Testis (tissue), 2 donors: Measurements from ENCODE around the gene MLYCD.

Experiments used
- CTCF ChIP-seq, 3 experiments: fragments of 450-650 bp in 2 of 3; fragments of 200-600 bp in 1 of 3; sonication (generic) in 1 of 3; IDR thresholded peaks; one replicate each; pipeline ENCODE4 v1.5.1; 2016 to 2019; ENCODE audit warnings: antibody characterized with exemption in 3 of 3, mild to moderate bottlenecking in 2 of 3, moderate library complexity in 1 of 3
- POLR2A ChIP-seq: fragments of 450-650 bp; IDR thresholded peaks from one replicate; pipeline ENCODE4 v1.6.1; 2017; ENCODE audit warnings: antibody characterized with exemption, mild to moderate bottlenecking, moderate library complexity

GRCh38 chr16:83936581-83937165 lies 37.8 kb downstream of the MLYCD start:
- TF ChIP-seq CTCF (IDR thresholded peaks at IDR 0.05) (no peak), POLR2A (no peak)
